SHP77 (cell line): ENCODE results near the gene PDCD1.

Source experiments
- DNase-seq, 2 experiments: peaks; one replicate each; lab custom pipeline; 2025; lab: John Stamatoyannopoulos, UW

PDCD1 gene

GRCh38 chr2:241877989-241878970 lies 19.6 kb upstream of the PDCD1 start:
- peak; percentile 59 to 64 for DNase-seq

- DNase-seq = no peak
Observed at GRCh38 chr2:241877197-241877685, 18.5 kb upstream of the PDCD1 start.

- no peak for DNase-seq
Observed at GRCh38 chr2:241876528-241877196, 18.0 kb upstream of the PDCD1 start.

GRCh38 chr2:241875754-241876527 lies 17.2 kb upstream of the PDCD1 start:
- DNase-seq = peak in 1 of 2 experiments; percentile 12

- DNase-seq = no peak
Observed at GRCh38 chr2:241874277-241874925, 15.7 kb upstream of the PDCD1 start.

GRCh38 chr2:241873803-241874110 lies 15.1 kb upstream of the PDCD1 start:
- DNase-seq = no peak

- no peak for DNase-seq
Observed at GRCh38 chr2:241873081-241873802, 14.5 kb upstream of the PDCD1 start.

- DNase-seq = no peak
Observed at GRCh38 chr2:241872313-241872642, 13.6 kb upstream of the PDCD1 start.

- no peak for DNase-seq
Observed at GRCh38 chr2:241871538-241872312, 13.0 kb upstream of the PDCD1 start.

- no peak for DNase-seq
Observed at GRCh38 chr2:241870611-241871537, 12.2 kb upstream of the PDCD1 start.

- no peak for DNase-seq
Observed at GRCh38 chr2:241870081-241870541, 11.4 kb upstream of the PDCD1 start.

- DNase-seq = no peak
Observed at GRCh38 chr2:241869087-241869961, 10.6 kb upstream of the PDCD1 start, which contains the start of gene RTP5. Gene RTP5, plus strand, starts transcription at chr2:241869729. Its CDS starts 28 bp downstream, at chr2:241869757.

GRCh38 chr2:241868661-241869081 lies 10.0 kb upstream of the PDCD1 start:
- DNase-seq = no peak

- DNase-seq = no peak
Observed at GRCh38 chr2:241867776-241868420, 9.2 kb upstream of the PDCD1 start.

GRCh38 chr2:241866790-241867645 lies 8.3 kb upstream of the PDCD1 start:
- no peak for DNase-seq

- no peak for DNase-seq
Observed at GRCh38 chr2:241865957-241866789, 7.5 kb upstream of the PDCD1 start.
